IMR-90 (cell line): ENCODE data around the gene CHI3L1.

ENCODE experiments used
- MAZ ChIP-seq: IDR thresholded peaks from 2 replicates; pipeline ENCODE4 v1.6.1; 2012; ENCODE audit warnings: low read depth, mild to moderate bottlenecking, low read length, improper control_type of control experiment, moderate library complexity, borderline replicate concordance
- RFX5 ChIP-seq: IDR thresholded peaks from 2 replicates; pipeline ENCODE4 v1.8.0; 2012; ENCODE audit warnings: low read depth, mild to moderate bottlenecking, low read length, moderate library complexity
- TF ChIP-seq, protein P1 (sequence below): conservative IDR thresholded peaks from 2 replicates; pipeline ENCODE4 v1.5.1; 2012; ENCODE audit warnings: mild to moderate bottlenecking, low read depth, low read length, improper control_type of control experiment

DNA sequence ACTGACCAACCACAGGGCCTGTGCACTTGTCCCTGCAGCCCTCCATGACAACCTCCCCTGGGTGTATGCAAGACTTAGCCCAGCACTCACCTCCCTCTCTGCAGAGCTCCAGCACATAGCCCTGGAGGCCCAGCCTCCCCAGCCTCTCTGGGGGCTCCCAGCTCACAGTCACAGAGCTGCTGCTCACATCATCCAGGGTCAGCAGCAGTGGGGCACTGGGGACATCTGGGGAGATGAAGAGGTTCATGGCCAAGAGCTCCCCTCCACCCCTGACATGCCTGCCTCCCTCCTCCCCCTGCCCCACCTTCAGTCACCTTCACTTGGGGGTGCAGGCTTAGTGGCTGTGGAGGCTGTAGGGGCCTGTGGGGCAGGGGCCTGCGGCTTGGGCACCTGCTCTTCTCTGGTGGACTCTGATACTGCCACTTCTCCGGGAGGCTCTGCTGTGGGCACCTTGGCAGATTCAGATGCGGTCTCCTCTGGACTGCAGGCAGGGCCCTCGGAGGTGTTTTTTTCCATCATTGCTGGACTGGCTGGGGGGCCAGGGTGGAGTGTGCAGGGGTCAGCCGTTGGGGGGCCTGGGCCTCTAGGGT lies 11.2 kb downstream of the CHI3L1 start, which contains the start of gene MYBPH:
- TF ChIP-seq RFX5: no peak
- TF ChIP-seq, protein P1, sequence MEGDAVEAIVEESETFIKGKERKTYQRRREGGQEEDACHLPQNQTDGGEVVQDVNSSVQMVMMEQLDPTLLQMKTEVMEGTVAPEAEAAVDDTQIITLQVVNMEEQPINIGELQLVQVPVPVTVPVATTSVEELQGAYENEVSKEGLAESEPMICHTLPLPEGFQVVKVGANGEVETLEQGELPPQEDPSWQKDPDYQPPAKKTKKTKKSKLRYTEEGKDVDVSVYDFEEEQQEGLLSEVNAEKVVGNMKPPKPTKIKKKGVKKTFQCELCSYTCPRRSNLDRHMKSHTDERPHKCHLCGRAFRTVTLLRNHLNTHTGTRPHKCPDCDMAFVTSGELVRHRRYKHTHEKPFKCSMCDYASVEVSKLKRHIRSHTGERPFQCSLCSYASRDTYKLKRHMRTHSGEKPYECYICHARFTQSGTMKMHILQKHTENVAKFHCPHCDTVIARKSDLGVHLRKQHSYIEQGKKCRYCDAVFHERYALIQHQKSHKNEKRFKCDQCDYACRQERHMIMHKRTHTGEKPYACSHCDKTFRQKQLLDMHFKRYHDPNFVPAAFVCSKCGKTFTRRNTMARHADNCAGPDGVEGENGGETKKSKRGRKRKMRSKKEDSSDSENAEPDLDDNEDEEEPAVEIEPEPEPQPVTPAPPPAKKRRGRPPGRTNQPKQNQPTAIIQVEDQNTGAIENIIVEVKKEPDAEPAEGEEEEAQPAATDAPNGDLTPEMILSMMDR: no peak
- TF ChIP-seq MAZ: no peak
